ENCODE results near the gene C2CD2. TPM values are rescaled to one million over a fixed set of nuclear protein-coding genes. Genes with fewer than 3 reads are reported as not detected.

Gene C2CD2
- total and polyA plus RNA-seq, 2 experiments from 2014 or later = 8.7 to 12.4 TPM

DNA sequence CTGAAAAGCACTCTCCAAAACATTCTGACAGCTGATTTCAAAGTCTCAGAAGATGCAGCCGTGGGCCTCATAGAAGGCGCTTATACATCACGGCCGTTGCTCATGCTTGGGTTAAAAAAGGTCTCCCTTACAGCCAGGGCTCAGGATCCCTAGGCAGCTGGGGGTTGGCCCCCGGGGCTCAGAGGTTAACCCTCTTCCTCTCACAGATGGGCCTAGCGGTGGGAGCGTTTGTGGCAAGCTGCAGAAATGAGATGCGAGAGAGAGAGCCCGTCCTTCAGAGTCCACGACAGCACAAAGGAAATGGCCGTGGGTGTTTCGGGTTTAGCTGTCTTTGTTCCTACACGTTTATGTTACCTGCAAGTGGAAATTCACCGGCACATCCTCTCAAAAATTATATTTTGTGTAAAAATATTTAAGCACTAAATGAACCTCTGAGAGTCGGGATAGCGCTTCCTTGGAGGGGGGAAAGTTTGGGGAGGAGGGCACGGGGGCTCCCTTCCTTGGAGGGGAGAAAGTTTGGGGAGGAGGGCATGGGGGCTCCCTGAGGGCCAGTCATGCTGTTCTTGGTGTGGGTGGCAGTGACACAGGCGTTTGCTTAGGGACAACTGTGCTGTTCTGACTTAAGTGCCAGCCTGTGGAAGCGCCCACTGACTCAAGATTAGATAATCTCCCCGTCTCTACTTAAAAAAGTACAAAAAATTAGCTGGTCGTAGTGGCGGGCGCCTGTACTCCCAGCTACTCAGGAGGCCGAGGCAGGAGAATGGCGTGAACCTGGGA is 54.2 kb downstream of the C2CD2 start:
- Histone ChIP-seq H3K9me3 (ENCODE audit: low read depth) (no peaks in the 10 kb centered on the region), H3K4me3 (no peak overlapping the region), H3K27me3 (no peaks in the 10 kb centered on the region), H3K27ac (no peak overlapping the region), H3K36me3 (no peaks in the 10 kb centered on the region), H3K4me1 (ENCODE audit: low read depth) (no peaks in the 10 kb centered on the region)
- TF ChIP-seq, protein P1, sequence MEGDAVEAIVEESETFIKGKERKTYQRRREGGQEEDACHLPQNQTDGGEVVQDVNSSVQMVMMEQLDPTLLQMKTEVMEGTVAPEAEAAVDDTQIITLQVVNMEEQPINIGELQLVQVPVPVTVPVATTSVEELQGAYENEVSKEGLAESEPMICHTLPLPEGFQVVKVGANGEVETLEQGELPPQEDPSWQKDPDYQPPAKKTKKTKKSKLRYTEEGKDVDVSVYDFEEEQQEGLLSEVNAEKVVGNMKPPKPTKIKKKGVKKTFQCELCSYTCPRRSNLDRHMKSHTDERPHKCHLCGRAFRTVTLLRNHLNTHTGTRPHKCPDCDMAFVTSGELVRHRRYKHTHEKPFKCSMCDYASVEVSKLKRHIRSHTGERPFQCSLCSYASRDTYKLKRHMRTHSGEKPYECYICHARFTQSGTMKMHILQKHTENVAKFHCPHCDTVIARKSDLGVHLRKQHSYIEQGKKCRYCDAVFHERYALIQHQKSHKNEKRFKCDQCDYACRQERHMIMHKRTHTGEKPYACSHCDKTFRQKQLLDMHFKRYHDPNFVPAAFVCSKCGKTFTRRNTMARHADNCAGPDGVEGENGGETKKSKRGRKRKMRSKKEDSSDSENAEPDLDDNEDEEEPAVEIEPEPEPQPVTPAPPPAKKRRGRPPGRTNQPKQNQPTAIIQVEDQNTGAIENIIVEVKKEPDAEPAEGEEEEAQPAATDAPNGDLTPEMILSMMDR (IDR thresholded peaks at IDR 0.05; ENCODE audit: low read depth, low read length) = no peak
- no peak for DNase-seq (ENCODE audit: low read depth in 1 of 2, low spot score in 1 of 2)

DNA sequence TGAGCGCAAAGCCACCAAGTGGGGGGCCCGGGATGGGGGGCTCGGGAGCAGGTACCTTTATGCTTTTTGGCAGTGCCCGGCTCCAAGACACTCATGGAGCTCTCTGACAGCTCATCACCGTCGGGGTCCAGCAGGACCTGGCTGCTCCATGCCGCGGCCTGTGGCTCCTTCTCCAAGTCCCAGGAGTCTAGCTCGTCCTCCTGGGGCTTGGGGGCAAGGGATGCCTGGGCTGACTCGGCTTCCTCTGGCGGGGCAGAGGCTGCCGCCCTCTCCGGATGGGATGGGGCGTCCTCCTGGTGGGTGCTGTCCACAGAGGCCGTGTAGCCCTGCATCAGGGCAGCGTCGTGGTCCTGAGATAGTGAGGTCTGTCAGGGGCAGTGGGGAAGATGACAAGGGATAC is 54.8 kb downstream of the C2CD2 start:
- Histone ChIP-seq H3K27ac (no peak overlapping the region), H3K36me3 (no peaks in the 10 kb centered on the region), H3K27me3 (no peaks in the 10 kb centered on the region), H3K4me1 (ENCODE audit: low read depth) (no peaks in the 10 kb centered on the region), H3K4me3 (no peak overlapping the region), H3K9me3 (ENCODE audit: low read depth) (no peaks in the 10 kb centered on the region)
- no peak for DNase-seq (ENCODE audit: low read depth in 1 of 2, low spot score in 1 of 2)
- TF ChIP-seq, protein P1 (IDR thresholded peaks at IDR 0.05; ENCODE audit: low read depth, low read length) = no peak

DNA sequence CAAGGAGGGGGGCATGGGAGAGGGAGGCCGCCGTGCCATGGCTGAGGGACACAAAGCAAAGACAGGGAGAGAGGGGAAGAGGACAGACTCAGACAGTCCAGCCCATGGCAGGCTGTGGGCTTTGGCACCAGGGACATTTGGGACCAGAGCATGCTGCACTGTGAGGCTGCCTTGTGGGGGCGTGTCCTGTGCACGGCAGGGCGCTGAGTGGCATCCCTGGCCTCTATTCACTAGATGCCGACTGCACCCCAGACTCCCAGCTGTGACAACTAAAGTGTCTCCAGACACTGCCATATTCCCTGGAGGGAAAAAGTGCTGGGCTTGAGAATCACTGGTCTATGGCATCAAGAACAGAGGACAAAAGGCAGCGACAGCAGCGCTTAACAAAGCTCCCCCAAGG is 56.1 kb downstream of the C2CD2 start:
- TF ChIP-seq, protein P1 (IDR thresholded peaks at IDR 0.05; ENCODE audit: low read depth, low read length) = no peak
- H3K27me3 ChIP-seq = no peaks in the 10 kb centered on the region
- no peak overlapping the region for H3K27ac ChIP-seq
- H3K9me3 ChIP-seq (ENCODE audit: low read depth) = no peaks in the 10 kb centered on the region
- no peak for DNase-seq (ENCODE audit: low read depth in 1 of 2, low spot score in 1 of 2)
- H3K36me3 ChIP-seq = no peaks in the 10 kb centered on the region
- no peak overlapping the region for H3K4me3 ChIP-seq
- no peaks in the 10 kb centered on the region for H3K4me1 ChIP-seq (ENCODE audit: low read depth)

DNA sequence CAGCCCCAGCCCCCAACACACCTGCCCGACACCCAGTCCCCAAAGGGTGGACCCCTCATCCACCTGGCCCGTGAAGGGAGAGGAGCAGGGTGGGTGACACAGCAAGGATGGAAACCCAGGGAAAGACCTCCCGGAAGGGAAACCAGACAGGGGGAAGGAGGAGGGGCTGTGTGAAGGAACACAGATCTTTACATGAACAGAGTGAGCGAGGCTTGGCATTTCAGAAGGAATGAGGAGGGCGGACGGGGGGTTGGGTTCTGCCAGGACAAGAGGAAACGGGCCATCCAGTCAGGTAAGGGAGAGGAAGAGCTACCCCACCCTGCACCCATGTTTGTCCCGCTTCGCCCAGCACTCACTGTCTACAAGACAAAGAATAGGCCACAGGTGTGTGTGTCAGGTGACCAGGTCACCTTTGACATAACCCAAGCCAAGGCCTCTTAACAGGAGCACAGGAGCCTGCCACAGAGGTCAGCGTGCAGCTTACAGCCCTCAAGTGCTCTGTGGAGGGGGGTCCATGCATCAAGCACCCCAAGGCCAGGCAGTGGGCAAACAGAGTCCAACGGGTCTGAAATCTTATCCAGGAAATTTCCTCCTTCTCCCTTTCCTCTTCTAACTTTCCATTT is 56.7 kb downstream of the C2CD2 start:
- no peak overlapping the region for H3K27ac ChIP-seq
- H3K4me1 ChIP-seq (ENCODE audit: low read depth) = no peaks in the 10 kb centered on the region
- no peaks in the 10 kb centered on the region for H3K36me3 ChIP-seq
- H3K4me3 ChIP-seq = no peak overlapping the region
- TF ChIP-seq, protein P1 (IDR thresholded peaks at IDR 0.05; ENCODE audit: low read depth, low read length) = no peak
- DNase-seq (ENCODE audit: low read depth in 1 of 2, low spot score in 1 of 2) = no peak
- H3K9me3 ChIP-seq (ENCODE audit: low read depth) = no peaks in the 10 kb centered on the region
- no peaks in the 10 kb centered on the region for H3K27me3 ChIP-seq

DNA sequence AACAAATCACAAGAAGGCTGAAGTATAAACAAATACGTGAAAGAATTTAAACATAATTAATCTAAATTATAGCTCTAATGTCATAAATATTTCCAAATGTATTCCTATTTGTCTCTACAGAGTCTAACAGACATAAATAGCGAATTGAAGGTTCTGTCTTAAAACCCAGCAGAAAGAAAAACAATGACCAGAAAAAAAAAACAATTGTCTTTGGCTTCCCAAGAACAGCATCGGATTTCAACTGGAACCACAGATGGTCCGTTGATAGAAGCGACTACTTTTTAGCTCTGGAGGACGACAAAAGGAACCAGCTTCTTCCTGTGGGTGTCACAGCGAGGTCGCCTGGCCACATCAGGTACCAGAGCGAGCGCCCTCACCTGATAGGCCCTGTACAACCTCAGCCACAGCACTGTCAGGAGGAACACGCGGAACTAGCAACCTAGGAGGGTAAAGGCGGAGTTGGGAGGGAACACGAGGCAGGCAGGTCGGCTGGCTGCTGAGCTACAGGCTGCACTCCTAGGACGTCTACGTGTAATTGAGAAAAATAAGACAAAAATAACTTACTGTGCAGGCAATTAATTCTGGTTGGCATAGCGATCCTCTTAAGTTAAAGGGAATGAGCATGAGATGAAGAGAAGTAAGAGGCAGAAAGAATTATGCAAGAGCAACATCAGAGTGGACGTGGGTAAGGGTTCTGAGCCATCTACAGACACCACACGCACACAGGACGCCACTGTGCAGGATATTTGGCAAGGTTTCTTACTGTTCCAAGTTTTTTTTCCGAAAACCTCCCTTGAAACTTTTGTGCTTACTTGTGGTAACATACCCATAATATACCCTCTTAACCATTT is 58.0 kb downstream of the C2CD2 start:
- peak in 1 of 2 donors; percentile 11 for DNase-seq (ENCODE audit: low read depth in 1 of 2, low spot score in 1 of 2)
- Histone ChIP-seq H3K36me3 (no peaks in the 10 kb centered on the region), H3K27me3 (no peaks in the 10 kb centered on the region), H3K4me1 (ENCODE audit: low read depth) (no peaks in the 10 kb centered on the region), H3K27ac (no peak overlapping the region), H3K9me3 (ENCODE audit: low read depth) (no peaks in the 10 kb centered on the region), H3K4me3 (no peak overlapping the region)
- TF ChIP-seq, protein P1 (IDR thresholded peaks at IDR 0.05; ENCODE audit: low read depth, low read length) = no peak

All from cardiac muscle cell (in vitro differentiated cells and primary cell).